Anterior cingulate cortex (tissue), 58 donors: ENCODE data around the gene MAML2.

Experiments
- DNase-seq, 58 donors: peaks; one replicate each; lab custom pipeline; 2025; lab: John Stamatoyannopoulos, UW

MAML2 gene

GRCh38 chr11:96340555-96340885, 2.5 kb downstream of the MAML2 start:
- DNase-seq: no peak

- peak in 15 of 58 donors; percentile 2 to 69 (median 39) for DNase-seq
These were observed 3.1 kb downstream of the MAML2 start for GRCh38 chr11:96339706-96340554.

GRCh38 chr11:96338910-96339705, 3.9 kb downstream of the MAML2 start:
- DNase-seq: peak in 48 of 58 donors; percentile 12 to 87 (median 60)

GRCh38 chr11:96337541-96338431, 5.2 kb downstream of the MAML2 start:
- peak in 14 of 58 donors; percentile 4 to 37 (median 24) for DNase-seq

- DNase-seq: no peak
These were observed 7.6 kb downstream of the MAML2 start for GRCh38 chr11:96335388-96335787.

GRCh38 chr11:96334219-96334618, 8.8 kb downstream of the MAML2 start:
- no peak for DNase-seq

GRCh38 chr11:96333191-96333719, 9.7 kb downstream of the MAML2 start:
- no peak for DNase-seq

GRCh38 chr11:96332126-96332771, 10.7 kb downstream of the MAML2 start:
- DNase-seq: no peak

GRCh38 chr11:96331699-96332116, 11.3 kb downstream of the MAML2 start:
- no peak for DNase-seq

- DNase-seq: no peak
These were observed 12.5 kb downstream of the MAML2 start for GRCh38 chr11:96330511-96330859.

- DNase-seq: no peak
These were observed 13.0 kb downstream of the MAML2 start for GRCh38 chr11:96329855-96330510.

GRCh38 chr11:96329419-96329818, 13.6 kb downstream of the MAML2 start:
- DNase-seq: no peak

GRCh38 chr11:96328395-96329010, 14.5 kb downstream of the MAML2 start:
- DNase-seq: no peak

- DNase-seq: no peak
These were observed 16.0 kb downstream of the MAML2 start for GRCh38 chr11:96326959-96327358.

- no peak for DNase-seq
These were observed 18.1 kb downstream of the MAML2 start for GRCh38 chr11:96324912-96325311.

GRCh38 chr11:96323642-96323985, 19.4 kb downstream of the MAML2 start:
- no peak for DNase-seq

GRCh38 chr11:96322775-96323641, 20.0 kb downstream of the MAML2 start:
- no peak for DNase-seq

- DNase-seq: no peak
These were observed 21.9 kb downstream of the MAML2 start for GRCh38 chr11:96321091-96321490.
